GM12878 (cell line): Measurements from ENCODE around the gene DYTN. TPM values are rescaled to one million over a fixed set of nuclear protein-coding genes. Genes with fewer than 3 reads are reported as not detected.

Experiments
- ATAC-seq: fragments of 200-7000 bp; cut with Tn5 transposase; 3 replicates; pipeline ENCODE4 v1.9.1; 2020; ENCODE audit warnings: mild to moderate bottlenecking, moderate library complexity
- BruUV-seq: library from RNA; stranded (reverse); fragments of 400-500 nt; replicated peaks from 2 replicates; lab custom pipeline; 2021; lab: Mats Ljungman, UMichigan
- CTCF ChIA-PET: fragments of 300-600 bp; sonication (Branson Sonifier 250); formaldehyde crosslinking; extraction: SDS; loops from one replicate; lab custom pipeline; 2021; ENCODE audit warnings: inconsistent platforms; lab: Yijun Ruan, JAX
- POLR2A ChIA-PET: fragments of 350-600 bp; formaldehyde crosslinking; extraction: SDS; loops from one replicate; lab custom pipeline; 2021; ENCODE audit warnings: inconsistent platforms; lab: Charles Lee
- RAD21 ChIA-PET: fragments of 300-600 bp; sonication (Branson Sonifier 250); formaldehyde crosslinking; loops from one replicate; lab custom pipeline; 2023; ENCODE audit warnings: antibody characterized with exemption; ENCODE audit not compliant: unreplicated experiment; lab: Charles Lee
- SMC1A ChIA-PET: fragments of 300-600 bp; sonication (Branson Sonifier 250); formaldehyde crosslinking; loops from one replicate; lab custom pipeline; 2023; ENCODE audit not compliant: unreplicated experiment, uncharacterized antibody; lab: Charles Lee
- DNase-seq: peaks from one replicate; pipeline ENCODE4 v3.0.0-alpha.2; 2011; ENCODE audit warnings: low read depth, low spot score
- FAIRE-seq: peaks from 3 replicates; lab custom pipeline; 2011; peaks lifted over from hg19 to GRCh38; lab: Jason Lieb, UNC
- H2AFZ ChIP-seq: 2 replicates; pipeline ENCODE4 v1.6.0; 2011; ENCODE audit warnings: low read depth, low read length, control low read depth; ENCODE audit not compliant: control insufficient read depth
- H3K27ac ChIP-seq: 2 replicates; pipeline ENCODE4 v1.5.1; 2011; ENCODE audit warnings: control low read depth; ENCODE audit not compliant: control insufficient read depth, insufficient read depth
- H3K27me3 ChIP-seq, 2 experiments: replicated peaks in 1 of 2; 2 replicates each; pipeline versions ENCODE4 v1.6.0 to v1.6.1; 2011; ENCODE audit warnings: low read length in 1 of 2; ENCODE audit not compliant: control insufficient read depth in 2 of 2, insufficient read depth in 2 of 2
- H3K36me3 ChIP-seq, 2 experiments: 2 replicates each; pipeline ENCODE4 v1.5.1; 2011; ENCODE audit warnings: low read length in 1 of 2; ENCODE audit not compliant: control insufficient read depth in 2 of 2, insufficient read depth in 2 of 2
- H3K4me1 ChIP-seq: 2 replicates; pipeline ENCODE4 v1.6.1; 2011; ENCODE audit warnings: mild to moderate bottlenecking, low read length, moderate library complexity, mixed read lengths; ENCODE audit not compliant: control insufficient read depth, insufficient read depth
- H3K4me2 ChIP-seq: 2 replicates; pipeline ENCODE4 v1.6.0; 2011; ENCODE audit warnings: control low read depth; ENCODE audit not compliant: control insufficient read depth, insufficient read depth
- H3K4me3 ChIP-seq: fragments of 200-600 bp; sonication (generic); 2 replicates; pipeline ENCODE4 v1.5.1; 2016
- H3K79me2 ChIP-seq: 2 replicates; pipeline ENCODE4 v1.6.0; 2011; ENCODE audit warnings: low read length; ENCODE audit not compliant: control insufficient read depth, insufficient read depth
- H3K9ac ChIP-seq: 2 replicates; pipeline ENCODE4 v1.8.0; 2011; ENCODE audit warnings: low read length, control low read depth, mixed read lengths; ENCODE audit not compliant: control insufficient read depth, insufficient read depth
- H3K9me3 ChIP-seq: replicated peaks from 3 replicates; pipeline ENCODE4 v1.5.1; 2011; ENCODE audit warnings: mild to moderate bottlenecking, low read length; ENCODE audit not compliant: control insufficient read depth, insufficient read depth
- H4K20me1 ChIP-seq: 2 replicates; pipeline ENCODE4 v1.6.0; 2011; ENCODE audit not compliant: control insufficient read depth, insufficient read depth
- CBX3 ChIP-seq: fragments of 200-600 bp; sonication (generic); IDR thresholded peaks from 2 replicates; pipeline ENCODE4 v1.6.1; 2016; ENCODE audit warnings: low read depth, borderline replicate concordance
- CEBPB ChIP-seq, 2 experiments: fragments of 150-350 bp in 1 of 2; IDR thresholded peaks; 2 replicates each; pipeline ENCODE4 v1.6.1; 2012 to 2014; ENCODE audit warnings: low read depth in 2 of 2, low read length in 2 of 2, borderline replicate concordance in 1 of 2, inconsistent platforms in 1 of 2
- CUX1 ChIP-seq: IDR thresholded peaks from 2 replicates; pipeline ENCODE4 v1.6.1; 2012; ENCODE audit warnings: improper control_type of control experiment, low read depth, low read length; ENCODE audit not compliant: insufficient replicate concordance
- KLF5 ChIP-seq: fragments of 450-650 bp; IDR thresholded peaks from 2 replicates; pipeline ENCODE4 v1.6.1; 2014; ENCODE audit warnings: mild to moderate bottlenecking; ENCODE audit not compliant: partially characterized antibody
- MYC ChIP-seq: IDR thresholded peaks from 2 replicates; pipeline ENCODE4 v1.6.1; 2011; ENCODE audit warnings: mild to moderate bottlenecking, low read length, moderate library complexity, inconsistent platforms; ENCODE audit not compliant: insufficient read depth, insufficient replicate concordance, insufficient read length, severe bottlenecking
- POLR2A ChIP-seq: IDR thresholded peaks from 2 replicates; pipeline ENCODE4 v1.6.1; 2011; ENCODE audit warnings: low read depth, mild to moderate bottlenecking, low read length
- RCOR1 ChIP-seq: conservative IDR thresholded peaks from 2 replicates; pipeline ENCODE4 v1.6.1; 2012; ENCODE audit warnings: low read depth, low read length, improper control_type of control experiment
- SUZ12 ChIP-seq: fragments of 200-600 bp; sonication (generic); IDR thresholded peaks from one replicate; pipeline ENCODE4 v1.6.1; 2018; ENCODE audit warnings: antibody characterized with exemption, mild to moderate bottlenecking; ENCODE audit not compliant: unreplicated experiment
- ZBED1 ChIP-seq: IDR thresholded peaks from 2 replicates; pipeline ENCODE4 v1.6.1; 2016; ENCODE audit warnings: borderline replicate concordance
- WGBS: methylation state at CpG from one replicate; pipeline ENCODE4 v1.1.6; 2016; ENCODE audit warnings: low lambda C conversion rate; ENCODE audit not compliant: insufficient replicate concordance, insufficient coverage; ENCODE audit errors: missing lambda C conversion rate; 5-methylcytosine and 5-hydroxymethylcytosine counted together
- in situ Hi-C: fragments of 300-500 bp; cut with MboI; formaldehyde crosslinking; loops from 9 replicates; pipeline ENCODE4 v1.14.3; 2018; ENCODE audit warnings: mixed read lengths
- intact Hi-C: fragments of 100-400 bp; cut with micrococcal nuclease; formaldehyde crosslinking; loops from one replicate; pipeline ENCODE4 v1.14.2; 2022; ENCODE audit not compliant: unreplicated experiment
- polyA plus RNA-seq, 11 experiments: library from polyadenylated mRNA; depleted of rRNA in 4 of 11; unstranded in 6 of 11; stranded (reverse) in 5 of 11; fragments of >200 nt; fragmentation: Nextera tagmentation in 4 of 11; fragmentation: Illumina TruSeq in 1 of 11; extraction: Ambion mirVana in 4 of 11; extraction: Trizol in 1 of 11; gene quantifications; 1 replicate in 1 of 11; 2 replicates in 10 of 11; pipeline versions ENCODE4 v1.2.1 to v1.2.3, GENCODE V29; 2011 to 2016; ENCODE audit warnings: inconsistent platforms in 2 of 11, missing spikeins in 2 of 11, low read depth in 1 of 11
- total RNA-seq, 4 experiments: library from RNA; depleted of rRNA in 3 of 4; stranded (reverse); fragments of >200 nt in 3 of 4; fragmentation: Illumina TruSeq in 1 of 4; extraction: Trizol in 1 of 4; gene quantifications; 2 replicates each; pipeline versions ENCODE4 v1.2.1 to v1.2.3, GENCODE V29; 2013 to 2021

Gene DYTN
- total and polyA plus RNA-seq, 10 of the 15 experiments (the other 5 are each of a cell fraction or from before 2014, with no cell fraction given), result 0.02 to 0.32 (median 0.09) TPM; not detected in 3

DNA sequence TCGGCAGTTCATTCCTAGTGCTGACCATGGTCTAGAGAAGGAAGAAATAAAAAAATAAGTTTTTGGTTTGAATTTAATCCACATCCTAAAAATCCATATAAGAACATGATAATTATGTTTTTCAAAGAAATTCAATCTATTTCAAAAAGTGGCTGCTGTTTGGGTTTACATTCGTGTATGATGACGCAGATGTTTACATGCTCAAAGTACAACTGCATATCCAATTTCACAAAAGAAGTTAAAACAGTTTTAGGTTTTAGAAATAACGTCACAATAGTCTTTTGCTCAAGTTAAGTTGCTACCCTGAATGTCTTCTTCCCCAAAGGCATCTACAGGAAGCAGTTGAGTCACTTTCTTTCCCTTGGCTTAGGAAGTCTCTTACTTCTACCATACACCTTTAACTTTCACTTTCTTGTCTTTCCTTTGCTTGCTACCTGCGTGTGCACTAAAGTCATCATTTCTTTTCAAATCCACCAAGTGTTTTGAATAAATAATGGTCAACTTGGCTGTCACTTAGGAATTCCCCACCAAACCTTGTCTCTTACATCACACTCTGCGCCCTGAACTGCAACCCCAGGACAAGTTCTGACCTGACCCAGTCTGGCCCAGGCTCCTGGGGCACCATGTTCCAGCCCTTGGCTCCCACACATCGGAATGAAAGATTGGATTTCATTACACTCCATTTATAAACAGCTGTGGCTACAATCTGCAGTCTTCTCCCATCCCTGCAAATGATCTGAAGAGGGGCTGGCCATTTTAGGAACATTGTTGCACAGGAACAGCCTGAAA, 47.5 kb downstream of the DYTN start:
- TF ChIP-seq KLF5, result no peak
- TF ChIP-seq CUX1, result no peak
- no peak for TF ChIP-seq ZBED1
- TF ChIP-seq CBX3, result no peak
- no peak for TF ChIP-seq RCOR1
- TF ChIP-seq CEBPB (IDR thresholded peaks at IDR 0.05; ENCODE audit: borderline replicate concordance in 1 of 2, low read depth in 2 of 2, low read length in 2 of 2), result no peak
- TF ChIP-seq SUZ12, result no peak
- TF ChIP-seq POLR2A, result no peak
- TF ChIP-seq MYC, result no peak
- RAD21 ChIA-PET, result no interaction called here
- in situ Hi-C loops, result no loop called here
- POLR2A ChIA-PET, result no interaction called here
- no peak overlapping the region for H2AFZ ChIP-seq
- no TSS peak for BruUV-seq
- no peaks in the 10 kb centered on the region for H4K20me1 ChIP-seq
- no peak for DNase-seq
- H3K27ac ChIP-seq, result no peak overlapping the region
- intact Hi-C loops, result no loop called here
- SMC1A ChIA-PET, result no interaction called here
- H3K4me2 ChIP-seq, result no peak overlapping the region
- H3K4me3 ChIP-seq, result no peak overlapping the region
- H3K9ac ChIP-seq, result no peak overlapping the region
- no peak for FAIRE-seq
- no peaks in the 10 kb centered on the region for H3K27me3 ChIP-seq
- no peaks in the 10 kb centered on the region for H3K9me3 ChIP-seq
- CTCF ChIA-PET, result no interaction called here
- H3K36me3 ChIP-seq, result no peaks in the 10 kb centered on the region
- ATAC-seq, result peak; percentile 56
- no peaks in the 10 kb centered on the region for H3K4me1 ChIP-seq
- 42% methylated on average over 7 of the region's 7 CpGs for WGBS
- H3K79me2 ChIP-seq, result no peaks in the 10 kb centered on the region
